Thoracic aorta (tissue), 2 donors: ENCODE data around the gene CD47. TPM values are rescaled to one million over a fixed set of nuclear protein-coding genes. Genes with fewer than 3 reads are reported as not detected.

ENCODE experiments used
- ATAC-seq: fragments of 150-250 bp; one replicate; pipeline ENCODE4 v1.8.0; 2017; ENCODE audit warnings: low read depth; ENCODE audit not compliant: insufficient number of reproducible peaks, low FRiP score
- DNase-seq: peaks from one replicate; pipeline ENCODE4 v3.0.0-alpha.2; 2020; ENCODE audit warnings: low spot score
- H3K27ac ChIP-seq, 2 donors: fragments of 200-600 bp; sonication (generic); 1 replicate in 1 of 2; 2 replicates in 1 of 2; pipeline ENCODE4 v1.5.1; 2016; ENCODE audit warnings: mild to moderate bottlenecking in 2 of 2, moderate library complexity in 2 of 2
- H3K27me3 ChIP-seq: fragments of 200-600 bp; sonication (generic); replicated peaks from 2 replicates; pipeline ENCODE4 v1.6.0; 2016; ENCODE audit warnings: mild to moderate bottlenecking; ENCODE audit not compliant: insufficient read depth
- H3K36me3 ChIP-seq: fragments of 200-600 bp; sonication (generic); one replicate; pipeline ENCODE4 v1.5.1; 2016
- H3K4me1 ChIP-seq, 2 donors: fragments of 200-600 bp; sonication (generic); 1 replicate in 1 of 2; 2 replicates in 1 of 2; pipeline versions ENCODE4 v1.5.1 to v1.6.0; 2016; ENCODE audit warnings: low read depth in 2 of 2, mild to moderate bottlenecking in 1 of 2; ENCODE audit not compliant: control insufficient read depth in 1 of 2
- H3K4me3 ChIP-seq: fragments of 200-600 bp; sonication (generic); 2 replicates; pipeline ENCODE4 v1.5.1; 2016; ENCODE audit warnings: mild to moderate bottlenecking
- H3K9me3 ChIP-seq: fragments of 200-600 bp; sonication (generic); 2 replicates; pipeline ENCODE4 v1.5.1; 2016
- total RNA-seq, 2 donors: library from RNA; depleted of rRNA; stranded (reverse); fragments of >200 nt; gene quantifications; one replicate each; pipeline versions ENCODE4 v1.1.0 to v1.2.3, GENCODE V29; 2016
- TF ChIP-seq, protein P1 (sequence below): fragments of 200-600 bp; sonication (generic); IDR thresholded peaks from one replicate; pipeline ENCODE4 v1.5.1; 2019; ENCODE audit warnings: antibody characterized with exemption

Gene CD47
- total RNA-seq, 2 donors from 2014 or later: 70.1 to 80.4 TPM

DNA sequence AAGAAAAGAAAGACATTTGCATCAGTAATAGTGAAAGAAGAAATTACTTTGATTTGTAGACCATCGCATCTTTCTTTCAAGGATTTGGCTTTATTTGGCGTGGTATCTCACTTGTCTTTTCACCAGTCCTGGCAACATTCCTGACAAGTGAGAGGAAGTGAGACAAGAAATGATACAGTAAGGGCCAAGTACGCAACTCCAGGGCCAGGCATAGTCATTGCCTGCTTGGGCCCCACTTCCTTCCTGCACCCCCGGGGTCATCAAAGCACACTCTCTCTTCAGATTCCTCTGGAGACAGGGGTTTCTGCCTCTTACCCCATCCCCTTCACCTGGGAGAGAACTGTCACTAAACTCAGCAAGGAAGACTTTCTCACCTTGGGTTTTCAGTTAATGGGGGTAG is 55.1 kb downstream of the CD47 start:
- no peak for DNase-seq
- no peaks in the 10 kb centered on the region for H3K36me3 ChIP-seq
- H3K4me1 ChIP-seq: no peaks in the 10 kb centered on the region
- H3K27ac ChIP-seq: no peak overlapping the region
- ATAC-seq: no peak
- H3K4me3 ChIP-seq: no peak overlapping the region
- TF ChIP-seq, protein P1, sequence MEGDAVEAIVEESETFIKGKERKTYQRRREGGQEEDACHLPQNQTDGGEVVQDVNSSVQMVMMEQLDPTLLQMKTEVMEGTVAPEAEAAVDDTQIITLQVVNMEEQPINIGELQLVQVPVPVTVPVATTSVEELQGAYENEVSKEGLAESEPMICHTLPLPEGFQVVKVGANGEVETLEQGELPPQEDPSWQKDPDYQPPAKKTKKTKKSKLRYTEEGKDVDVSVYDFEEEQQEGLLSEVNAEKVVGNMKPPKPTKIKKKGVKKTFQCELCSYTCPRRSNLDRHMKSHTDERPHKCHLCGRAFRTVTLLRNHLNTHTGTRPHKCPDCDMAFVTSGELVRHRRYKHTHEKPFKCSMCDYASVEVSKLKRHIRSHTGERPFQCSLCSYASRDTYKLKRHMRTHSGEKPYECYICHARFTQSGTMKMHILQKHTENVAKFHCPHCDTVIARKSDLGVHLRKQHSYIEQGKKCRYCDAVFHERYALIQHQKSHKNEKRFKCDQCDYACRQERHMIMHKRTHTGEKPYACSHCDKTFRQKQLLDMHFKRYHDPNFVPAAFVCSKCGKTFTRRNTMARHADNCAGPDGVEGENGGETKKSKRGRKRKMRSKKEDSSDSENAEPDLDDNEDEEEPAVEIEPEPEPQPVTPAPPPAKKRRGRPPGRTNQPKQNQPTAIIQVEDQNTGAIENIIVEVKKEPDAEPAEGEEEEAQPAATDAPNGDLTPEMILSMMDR: no peak
- H3K9me3 ChIP-seq: no peaks in the 10 kb centered on the region
- H3K27me3 ChIP-seq: no peaks in the 10 kb centered on the region

GRCh38 chr3:108031895-108032294 is 58.9 kb downstream of the CD47 start:
- H3K27me3 ChIP-seq: no peaks in the 10 kb centered on the region

DNA sequence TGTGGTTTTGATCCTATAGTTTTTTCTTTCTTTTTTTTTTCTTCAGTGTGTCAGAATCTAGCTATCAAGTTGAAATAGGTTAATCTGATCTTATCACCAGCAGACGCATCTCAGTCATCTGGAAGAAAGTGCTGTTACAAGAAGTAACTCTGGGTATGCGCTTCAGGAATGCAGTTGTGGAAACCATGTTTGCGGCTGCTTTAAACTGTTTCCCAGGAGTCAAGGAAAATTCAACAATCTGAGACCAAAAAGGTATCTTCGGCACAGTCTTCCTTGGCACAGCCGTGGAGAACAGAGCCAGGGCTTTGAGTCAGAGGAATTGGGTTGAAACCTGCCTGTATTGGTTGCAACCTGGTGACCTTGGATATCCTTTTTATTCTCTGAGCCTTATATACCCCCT is 59.9 kb downstream of the CD47 start:
- TF ChIP-seq, protein P1: no peak
- Histone ChIP-seq H3K4me1 (no peaks in the 10 kb centered on the region), H3K27ac (no peak overlapping the region), H3K27me3 (no peaks in the 10 kb centered on the region), H3K36me3 (no peaks in the 10 kb centered on the region), H3K9me3 (no peaks in the 10 kb centered on the region), H3K4me3 (no peak overlapping the region)
- no peak for ATAC-seq
- DNase-seq: no peak

More at GRCh38 chr3:108031895-108032294, 58.9 kb downstream of the CD47 start:
- Histone ChIP-seq H3K9me3 (no peaks in the 10 kb centered on the region), H3K4me3 (no peak overlapping the region), H3K36me3 (no peaks in the 10 kb centered on the region), H3K27ac (no peak overlapping the region), H3K4me1 (no peaks in the 10 kb centered on the region)
- no peak for ATAC-seq
- TF ChIP-seq, protein P1: no peak
- DNase-seq: no peak

GRCh38 chr3:108029466-108029865 is 61.4 kb downstream of the CD47 start:
- no peaks in the 10 kb centered on the region for H3K27me3 ChIP-seq
- peaks cover 5 to 9% of the 10 kb centered on the region in 2 donors for H3K4me1 ChIP-seq
- H3K9me3 ChIP-seq: no peaks in the 10 kb centered on the region
- H3K36me3 ChIP-seq: no peaks in the 10 kb centered on the region
- H3K27ac ChIP-seq: no peak overlapping the region
- DNase-seq (no peak), ATAC-seq (no peak)
- H3K4me3 ChIP-seq: no peak overlapping the region
- TF ChIP-seq, protein P1: no peak

- Histone ChIP-seq H3K4me1 (peaks cover 5 to 12% of the 10 kb centered on the region in 2 donors), H3K27ac (no peak overlapping the region), H3K9me3 (no peaks in the 10 kb centered on the region), H3K36me3 (no peaks in the 10 kb centered on the region), H3K27me3 (no peaks in the 10 kb centered on the region), H3K4me3 (no peak overlapping the region)
- no peak for ATAC-seq
- TF ChIP-seq, protein P1: no peak
- DNase-seq: no peak
These were observed 61.9 kb downstream of the CD47 start for GRCh38 chr3:108028896-108029295.
